MG63 (cell line): ENCODE data around the gene CHCHD3. TPM values are rescaled to one million over a fixed set of nuclear protein-coding genes. Genes with fewer than 3 reads are reported as not detected.

ENCODE experiments used
- DNase-seq: peaks from one replicate; pipeline ENCODE4 v3.0.0-alpha.2; 2020
- H3K27me3 ChIP-seq: fragments of 250-450 bp; sonication (Bioruptor Pico); 2 replicates; pipeline ENCODE4 v1.5.1; 2020; ENCODE audit warnings: mild to moderate bottlenecking, moderate library complexity
- H3K36me3 ChIP-seq: fragments of 250-450 bp; sonication (Bioruptor Pico); 2 replicates; pipeline ENCODE4 v1.5.1; 2020; ENCODE audit warnings: mild to moderate bottlenecking, moderate library complexity
- H3K4me3 ChIP-seq: fragments of 250-450 bp; sonication (Bioruptor Pico); 2 replicates; pipeline ENCODE4 v1.5.1; 2020; ENCODE audit warnings: mild to moderate bottlenecking, moderate library complexity
- H3K9me3 ChIP-seq: fragments of 250-450 bp; sonication (Bioruptor Pico); 2 replicates; pipeline ENCODE4 v1.5.1; 2020; ENCODE audit warnings: mild to moderate bottlenecking, moderate library complexity
- total RNA-seq: library from RNA; depleted of rRNA; stranded (reverse); fragments of >200 nt; shearing (Covaris generic); gene quantifications from 2 replicates; pipeline ENCODE4 v1.2.3, GENCODE V29; 2014; ENCODE audit warnings: low replicate concordance

Gene CHCHD3
- total RNA-seq, 1 experiment from 2014 or later: 94.7 TPM

DNA sequence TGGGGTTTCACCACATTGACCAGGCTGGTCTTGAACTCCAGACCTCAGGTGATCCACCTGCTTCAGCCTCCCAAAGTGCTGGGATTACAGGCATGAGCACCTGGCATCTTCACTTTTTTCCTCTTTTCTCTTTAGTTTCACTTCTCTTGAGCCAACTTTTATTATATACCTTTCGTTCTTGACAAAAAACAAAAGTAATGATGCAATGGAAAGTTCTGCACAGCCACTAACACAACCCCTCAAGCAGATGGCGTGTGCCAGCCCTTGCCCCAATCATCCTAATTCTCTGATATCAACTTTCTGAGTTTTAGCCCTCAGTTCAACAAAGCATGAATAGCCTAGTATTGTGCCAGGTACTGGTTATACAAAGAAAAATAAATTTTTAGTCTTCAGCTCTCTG is 223.6 kb downstream of the CHCHD3 start:
- Histone ChIP-seq H3K27me3 (no peaks in the 10 kb centered on the region), H3K36me3 (no peaks in the 10 kb centered on the region), H3K9me3 (no peaks in the 10 kb centered on the region), H3K4me3 (no peak overlapping the region)
- DNase-seq: no peak

DNA sequence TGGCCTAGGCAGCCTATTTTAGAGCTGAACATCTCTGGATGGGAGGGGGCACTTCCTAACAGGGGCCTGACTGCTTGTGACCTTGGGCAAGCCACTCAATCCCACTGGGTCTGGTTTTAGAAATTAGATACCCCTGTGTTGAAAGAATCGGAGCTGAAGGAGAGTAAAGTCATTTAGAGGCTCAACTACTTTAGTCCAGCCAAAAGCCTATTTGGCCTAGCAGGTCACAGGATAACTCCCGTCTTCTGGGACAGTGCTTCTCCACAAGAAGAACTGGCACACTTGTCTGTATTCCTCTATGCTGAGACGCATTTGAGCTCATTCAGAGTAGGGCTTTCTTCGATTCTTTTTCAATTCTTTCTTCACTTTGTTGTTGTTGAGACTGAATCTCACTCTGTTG is 224.2 kb downstream of the CHCHD3 start:
- H3K9me3 ChIP-seq: no peaks in the 10 kb centered on the region
- no peaks in the 10 kb centered on the region for H3K36me3 ChIP-seq
- DNase-seq: no peak
- H3K27me3 ChIP-seq: no peaks in the 10 kb centered on the region
- H3K4me3 ChIP-seq: no peak overlapping the region

DNA sequence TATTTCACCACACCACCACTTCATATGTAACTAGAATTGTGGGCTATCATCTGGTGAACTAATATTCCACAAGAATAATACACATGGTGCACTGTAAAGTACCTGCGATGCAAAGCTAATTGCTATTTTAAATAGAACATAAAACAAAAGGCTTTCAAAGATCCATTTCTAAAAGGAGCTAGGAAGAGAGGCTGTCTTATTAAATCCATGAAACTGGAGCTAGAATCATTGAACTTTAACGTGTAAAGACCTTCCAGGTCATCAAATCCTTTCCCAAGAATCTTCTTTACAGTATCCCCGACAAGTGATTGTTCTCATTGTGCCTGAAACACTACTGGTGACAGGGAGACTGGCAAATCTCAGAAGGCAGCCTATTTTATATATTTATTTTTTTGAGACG is 224.9 kb downstream of the CHCHD3 start:
- Histone ChIP-seq H3K36me3 (no peaks in the 10 kb centered on the region), H3K9me3 (no peaks in the 10 kb centered on the region), H3K4me3 (no peak overlapping the region), H3K27me3 (no peaks in the 10 kb centered on the region)
- DNase-seq: no peak

DNA sequence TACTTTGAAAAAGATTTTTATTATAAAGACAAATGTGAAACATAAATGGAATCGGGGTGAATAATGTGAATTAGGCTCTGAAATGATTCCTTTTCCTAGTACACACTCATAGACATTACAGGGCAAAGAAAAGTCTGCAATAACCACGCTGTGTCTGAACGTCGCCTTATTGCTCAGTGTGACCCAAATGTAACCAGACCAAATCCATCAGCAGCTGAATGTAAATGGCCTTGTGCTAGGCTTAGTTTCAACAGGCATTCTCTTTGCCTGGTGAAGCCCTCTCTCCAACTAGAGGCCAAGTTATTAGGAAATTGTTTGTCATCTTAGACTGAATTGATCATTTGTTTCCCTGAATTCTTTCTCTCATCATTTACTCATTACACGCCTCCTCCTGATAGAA is 225.5 kb downstream of the CHCHD3 start:
- no peak overlapping the region for H3K4me3 ChIP-seq
- no peaks in the 10 kb centered on the region for H3K36me3 ChIP-seq
- no peaks in the 10 kb centered on the region for H3K27me3 ChIP-seq
- no peak for DNase-seq
- H3K9me3 ChIP-seq: no peaks in the 10 kb centered on the region

DNA sequence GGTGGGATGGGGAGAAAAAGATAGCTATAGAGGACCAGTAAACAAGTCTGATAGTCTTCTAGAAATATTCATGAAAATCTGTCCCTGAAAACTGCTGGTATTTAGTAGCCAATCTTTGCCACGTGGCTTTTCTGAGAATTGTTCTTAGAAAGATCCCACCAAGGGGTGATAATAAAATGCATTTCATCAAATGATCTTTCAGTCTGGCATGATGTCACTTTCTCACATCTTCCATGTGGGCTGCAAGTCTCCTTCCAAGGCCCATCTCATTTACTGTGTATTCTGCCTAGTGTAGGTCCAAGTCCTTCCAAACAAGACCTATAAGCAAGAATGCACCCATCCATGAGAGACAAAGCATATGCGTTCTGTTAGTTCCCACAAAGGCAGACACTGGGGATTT is 226.0 kb downstream of the CHCHD3 start:
- Histone ChIP-seq H3K4me3 (no peak overlapping the region), H3K27me3 (no peaks in the 10 kb centered on the region), H3K9me3 (no peaks in the 10 kb centered on the region), H3K36me3 (no peaks in the 10 kb centered on the region)
- no peak for DNase-seq

DNA sequence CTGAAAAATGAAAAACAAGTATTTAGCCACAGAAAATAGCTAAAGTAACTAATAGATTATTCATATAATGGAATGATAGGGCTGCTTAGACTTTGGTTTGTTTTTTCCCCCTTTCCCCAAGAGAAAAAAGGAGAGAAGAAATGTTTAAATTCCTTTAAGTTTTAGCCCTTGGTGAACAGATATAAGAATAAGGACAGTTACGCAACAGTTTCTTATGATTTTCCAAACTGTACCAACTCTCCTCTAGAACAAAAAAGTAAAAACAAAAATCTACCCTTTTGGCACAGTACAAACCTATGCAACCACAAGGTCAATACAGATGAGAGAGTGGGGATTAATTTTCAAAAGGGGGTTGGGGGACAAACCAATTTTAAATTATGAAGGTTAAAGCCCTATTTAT is 227.7 kb downstream of the CHCHD3 start:
- Histone ChIP-seq H3K27me3 (no peaks in the 10 kb centered on the region), H3K9me3 (no peaks in the 10 kb centered on the region), H3K4me3 (no peak overlapping the region), H3K36me3 (no peaks in the 10 kb centered on the region)
- DNase-seq: no peak

DNA sequence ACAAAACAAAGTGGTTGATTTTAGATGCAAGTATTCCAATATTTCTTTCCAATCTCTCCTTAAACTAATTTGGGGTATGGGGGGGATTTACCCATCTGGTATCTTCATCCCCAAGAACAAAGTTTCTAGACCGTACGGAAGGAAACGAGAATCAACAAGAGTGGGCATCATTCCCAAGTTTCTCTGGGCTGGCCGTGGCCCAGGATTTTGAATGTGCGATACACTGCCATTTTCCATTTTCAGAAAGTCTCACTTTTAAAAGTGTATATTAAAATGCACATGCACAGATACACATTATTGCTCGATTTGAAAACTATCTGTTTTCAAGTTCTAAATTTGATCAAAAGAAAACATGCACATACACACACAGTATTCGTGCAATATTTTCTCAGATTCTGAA is 234.5 kb downstream of the CHCHD3 start:
- H3K36me3 ChIP-seq: no peaks in the 10 kb centered on the region
- no peak for DNase-seq
- no peaks in the 10 kb centered on the region for H3K9me3 ChIP-seq
- H3K4me3 ChIP-seq: no peak overlapping the region
- H3K27me3 ChIP-seq: no peaks in the 10 kb centered on the region

DNA sequence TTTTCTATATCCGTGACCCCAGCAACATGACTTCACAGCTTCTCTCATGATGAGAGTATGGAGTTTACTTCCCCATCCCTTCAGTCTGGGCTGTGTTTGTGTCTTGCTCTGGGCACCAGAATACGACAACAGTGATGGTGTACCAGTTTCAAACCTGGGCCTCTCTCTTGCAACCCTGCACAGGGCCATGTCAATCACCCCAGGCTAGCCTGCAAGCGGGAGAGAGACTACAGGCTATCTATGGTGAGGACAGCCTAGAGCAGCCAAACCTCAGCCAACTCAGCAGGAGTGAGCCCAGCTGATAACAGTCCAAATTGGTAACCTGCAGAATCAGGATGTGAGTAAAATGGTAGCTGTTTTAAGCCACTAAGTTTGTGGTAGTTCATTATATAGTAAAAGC is 235.8 kb downstream of the CHCHD3 start:
- DNase-seq: no peak
- H3K4me3 ChIP-seq: no peak overlapping the region
- no peaks in the 10 kb centered on the region for H3K27me3 ChIP-seq
- no peaks in the 10 kb centered on the region for H3K9me3 ChIP-seq
- no peaks in the 10 kb centered on the region for H3K36me3 ChIP-seq

DNA sequence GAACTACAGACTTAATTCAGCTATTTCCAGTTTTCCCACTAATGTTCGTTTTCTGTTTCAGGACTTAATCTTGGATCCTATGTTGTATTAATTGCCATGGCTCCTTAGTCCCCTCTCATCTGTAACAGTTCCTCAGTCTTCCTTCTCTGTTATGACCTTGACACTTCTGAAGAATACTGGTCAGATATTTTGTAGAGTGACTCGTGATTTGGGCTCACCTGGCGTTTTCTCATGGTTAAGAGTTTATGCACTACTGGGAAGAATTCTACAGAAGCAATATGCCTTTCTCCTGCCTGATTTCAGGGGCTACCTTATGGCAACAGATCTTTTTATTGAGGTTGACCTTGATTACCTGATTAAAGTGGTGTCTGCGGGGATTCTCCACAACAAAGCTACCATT is 239.4 kb downstream of the CHCHD3 start:
- Histone ChIP-seq H3K9me3 (no peaks in the 10 kb centered on the region), H3K36me3 (no peaks in the 10 kb centered on the region; the same call in 1 of the 2 replicates), H3K4me3 (no peak overlapping the region), H3K27me3 (no peaks in the 10 kb centered on the region)
- no peak for DNase-seq

DNA sequence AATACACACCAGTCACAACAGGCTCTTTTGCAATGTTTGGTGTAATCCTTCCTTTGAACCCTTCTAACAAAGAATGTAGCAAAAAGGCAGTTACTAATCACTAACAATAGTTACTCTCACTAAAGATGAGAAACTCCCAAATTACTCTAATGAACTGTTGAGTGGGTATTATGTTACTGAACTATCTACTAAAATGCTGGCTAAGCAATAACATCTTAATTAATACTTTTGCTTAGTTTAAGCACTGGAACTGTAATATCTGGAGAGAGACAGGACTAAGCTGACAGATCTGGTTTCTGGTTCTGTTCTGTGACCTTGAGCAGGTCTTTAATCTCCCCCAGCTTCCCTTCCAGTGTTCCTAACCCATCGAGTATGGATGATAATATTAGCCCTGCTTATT is 241.7 kb downstream of the CHCHD3 start:
- Histone ChIP-seq H3K27me3 (no peaks in the 10 kb centered on the region), H3K4me3 (no peak overlapping the region), H3K36me3 (no peaks in the 10 kb centered on the region; the same call in 1 of the 2 replicates), H3K9me3 (no peaks in the 10 kb centered on the region)
- no peak for DNase-seq

DNA sequence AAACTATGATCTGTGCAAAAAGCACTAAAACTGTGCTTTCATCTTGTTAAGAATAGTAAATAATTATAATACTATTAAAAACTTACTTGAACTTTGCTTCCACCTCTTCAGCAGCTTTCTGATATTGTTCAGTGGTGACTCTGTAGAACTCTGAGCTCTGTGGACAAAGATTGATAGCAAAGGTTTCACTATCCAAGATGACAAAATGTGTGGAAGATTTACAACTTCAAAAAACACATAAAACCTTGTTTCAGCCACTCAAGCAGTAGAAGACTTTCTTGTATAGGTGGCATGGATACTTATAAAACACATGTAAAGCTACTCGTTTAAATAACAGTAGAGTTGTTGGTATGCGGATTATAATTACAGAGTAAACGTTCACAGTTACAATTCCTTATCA is 243.6 kb downstream of the CHCHD3 start:
- Histone ChIP-seq H3K36me3 (no peaks in the 10 kb centered on the region; the same call in 1 of the 2 replicates), H3K4me3 (no peak overlapping the region), H3K9me3 (no peaks in the 10 kb centered on the region), H3K27me3 (no peaks in the 10 kb centered on the region)
- no peak for DNase-seq

DNA sequence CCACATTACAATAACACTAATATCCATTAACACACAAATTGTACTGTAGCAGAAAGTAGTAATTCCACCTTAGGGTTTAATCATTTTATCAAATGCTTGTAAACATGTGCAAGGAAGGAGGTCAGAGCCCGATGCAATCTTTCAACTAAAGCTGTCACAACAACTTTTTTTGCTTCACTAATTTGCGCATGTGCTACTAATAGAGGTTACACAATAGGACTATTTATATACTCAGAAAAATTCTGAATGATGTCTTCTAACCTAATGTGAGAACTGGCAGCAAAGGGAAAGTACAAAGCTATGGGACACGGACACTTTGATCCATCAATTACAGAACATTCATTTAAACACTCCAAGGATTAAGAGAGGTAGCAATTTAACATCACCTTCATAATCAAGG is 244.4 kb downstream of the CHCHD3 start:
- Histone ChIP-seq H3K27me3 (no peaks in the 10 kb centered on the region), H3K36me3 (no peaks in the 10 kb centered on the region; the same call in 1 of the 2 replicates), H3K9me3 (no peaks in the 10 kb centered on the region), H3K4me3 (no peak overlapping the region)
- no peak for DNase-seq

DNA sequence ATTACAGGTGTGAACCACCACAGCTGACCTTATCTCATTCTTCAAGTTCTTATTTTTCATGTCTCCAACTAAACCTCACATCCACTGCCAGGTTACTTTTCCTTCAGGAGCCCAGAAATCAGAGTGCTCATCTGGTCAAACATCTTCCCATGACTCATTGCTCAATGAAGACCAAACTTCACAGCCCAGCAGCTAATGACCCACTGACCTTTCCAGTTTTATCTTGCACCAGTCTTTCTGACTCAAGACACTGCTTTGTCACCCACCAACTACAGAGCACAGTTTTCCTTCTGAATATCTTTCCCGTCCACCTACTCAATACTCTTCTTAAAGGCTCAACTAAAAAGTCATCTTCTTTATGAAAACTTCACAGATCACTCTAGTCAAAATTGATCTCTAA is 245.1 kb downstream of the CHCHD3 start:
- H3K27me3 ChIP-seq: no peaks in the 10 kb centered on the region
- DNase-seq: no peak
- no peaks in the 10 kb centered on the region; the same call in 1 of the 2 replicates for H3K36me3 ChIP-seq
- H3K9me3 ChIP-seq: no peaks in the 10 kb centered on the region
- no peak overlapping the region for H3K4me3 ChIP-seq

DNA sequence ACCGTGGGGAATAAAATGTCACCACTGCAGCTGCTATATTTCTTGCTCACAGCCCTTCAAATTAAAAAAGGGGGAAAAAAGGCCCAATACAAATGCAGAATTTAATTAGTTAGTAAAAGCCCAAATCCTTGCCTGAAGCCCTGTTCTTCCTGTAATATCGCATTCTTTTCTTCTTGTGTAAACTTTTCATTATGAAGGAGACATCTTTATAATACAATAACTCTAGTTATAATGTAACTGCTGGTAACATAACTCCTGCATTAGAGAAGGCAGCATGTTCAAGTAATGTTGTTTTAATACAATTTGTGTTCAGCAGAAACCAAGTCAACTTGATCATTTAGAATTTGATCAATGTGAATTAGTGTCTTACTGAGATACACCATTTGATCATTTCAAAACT is 250.9 kb downstream of the CHCHD3 start:
- no peaks in the 10 kb centered on the region for H3K9me3 ChIP-seq
- no peak overlapping the region for H3K4me3 ChIP-seq
- H3K27me3 ChIP-seq: no peaks in the 10 kb centered on the region
- no peak for DNase-seq
- no peaks in the 10 kb centered on the region for H3K36me3 ChIP-seq

DNA sequence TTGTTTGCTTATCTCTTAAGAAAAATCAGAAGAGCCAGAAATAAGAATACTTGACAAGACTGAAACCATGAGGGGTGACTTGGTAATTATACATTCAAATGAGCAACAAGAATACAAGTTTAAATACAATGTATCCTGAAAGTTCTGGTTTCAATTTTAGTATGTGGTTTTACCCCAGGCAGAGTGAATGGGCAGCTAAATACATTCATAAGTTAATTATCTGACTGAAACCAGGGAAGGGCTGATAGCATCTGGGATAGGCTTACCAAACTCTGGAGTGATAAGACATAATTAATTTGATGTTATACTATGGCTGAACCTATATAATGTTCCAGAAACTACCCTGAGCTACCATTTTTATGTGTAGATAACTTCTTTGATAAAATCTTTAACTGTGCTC is 253.4 kb downstream of the CHCHD3 start:
- no peak for DNase-seq
- Histone ChIP-seq H3K27me3 (no peaks in the 10 kb centered on the region), H3K36me3 (no peaks in the 10 kb centered on the region), H3K9me3 (no peaks in the 10 kb centered on the region), H3K4me3 (no peak overlapping the region)

DNA sequence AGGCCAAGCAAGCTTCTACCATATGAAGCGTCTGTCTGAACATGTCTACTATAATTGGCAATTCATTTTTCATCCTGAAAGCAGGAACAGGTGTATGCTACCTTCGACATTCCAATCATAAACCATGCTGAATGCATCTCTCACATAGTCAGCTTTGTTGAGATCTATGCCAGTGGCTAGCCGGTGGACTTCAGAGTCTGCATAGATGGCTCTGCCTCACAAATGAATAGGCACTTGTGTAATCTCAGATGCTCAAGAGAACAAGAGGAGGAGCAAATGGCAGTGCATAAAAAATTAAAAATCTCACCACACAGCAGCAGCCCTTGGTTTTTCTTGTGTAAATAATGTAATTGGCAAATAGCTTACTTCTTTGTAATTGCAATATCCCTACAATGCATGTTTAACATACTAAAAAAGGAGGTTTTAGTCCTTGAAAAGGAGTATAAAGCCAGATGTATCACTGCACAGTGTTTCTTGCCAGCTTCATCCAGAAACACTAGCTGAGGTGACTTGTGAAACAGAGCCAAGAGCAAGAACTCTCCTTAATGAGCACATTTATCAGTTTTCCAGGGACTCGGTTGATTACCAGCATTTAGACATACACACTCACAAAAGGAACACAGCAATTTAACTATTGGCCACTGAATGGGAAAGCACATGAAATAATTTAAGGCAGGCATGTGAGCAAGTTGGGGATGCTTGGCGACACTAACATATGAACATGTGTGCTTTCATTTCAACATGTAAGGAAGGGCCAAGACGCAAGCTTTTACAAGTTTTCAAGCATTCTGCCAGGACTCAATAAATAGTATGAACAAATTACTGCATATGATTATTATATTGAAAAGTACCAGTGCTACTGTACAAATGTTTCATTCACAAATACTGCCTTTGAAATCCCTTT is 255.7 kb downstream of the CHCHD3 start:
- DNase-seq: no peak
- Histone ChIP-seq H3K4me3 (no peak overlapping the region), H3K36me3 (no peaks in the 10 kb centered on the region)

DNA sequence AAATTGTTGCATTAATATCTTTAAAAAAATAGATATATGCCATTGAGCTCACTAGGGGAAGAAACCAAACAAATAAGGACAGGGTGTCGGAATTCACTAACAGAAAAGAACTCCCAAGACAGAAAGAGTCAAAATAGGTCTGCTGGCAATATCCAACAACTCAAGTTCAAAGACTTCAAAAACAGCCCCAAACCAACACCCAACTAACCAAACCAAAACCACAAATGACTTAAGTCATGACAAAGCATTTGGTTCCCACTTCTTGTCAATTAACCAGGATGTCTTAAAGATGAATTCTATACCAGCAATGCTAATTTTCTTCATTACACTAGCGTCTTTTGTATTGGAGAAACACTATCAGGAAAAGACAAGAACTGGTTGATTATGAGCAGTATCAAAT is 256.7 kb downstream of the CHCHD3 start:
- H3K9me3 ChIP-seq: no peaks in the 10 kb centered on the region
- no peaks in the 10 kb centered on the region for H3K27me3 ChIP-seq
- no peak overlapping the region for H3K4me3 ChIP-seq
- no peaks in the 10 kb centered on the region for H3K36me3 ChIP-seq
- no peak for DNase-seq

More for the DNA sequence above, 255.7 kb downstream of the CHCHD3 start:
- no peaks in the 10 kb centered on the region for H3K27me3 ChIP-seq
- no peaks in the 10 kb centered on the region for H3K9me3 ChIP-seq

DNA sequence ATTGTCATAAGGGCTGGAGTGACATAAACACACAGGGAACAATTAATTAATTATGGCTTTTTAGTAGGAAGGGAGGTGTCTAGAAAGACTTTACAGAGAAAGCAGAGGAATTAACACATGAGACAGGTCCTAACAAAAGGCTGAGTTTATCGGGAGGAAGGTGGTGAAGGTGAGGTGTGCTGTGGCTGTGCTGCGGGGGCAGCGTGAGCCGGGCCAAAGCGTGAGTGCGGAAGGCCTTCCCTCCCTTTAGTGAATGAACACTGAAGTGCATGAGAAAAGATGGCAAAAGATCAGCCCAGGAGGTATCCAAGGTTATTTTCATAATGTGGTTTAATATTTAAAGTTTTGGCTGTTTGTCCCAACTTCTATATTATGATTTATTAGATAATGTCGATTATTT is 262.2 kb downstream of the CHCHD3 start:
- H3K27me3 ChIP-seq: no peaks in the 10 kb centered on the region
- H3K36me3 ChIP-seq: no peaks in the 10 kb centered on the region
- H3K4me3 ChIP-seq: no peak overlapping the region
- H3K9me3 ChIP-seq: no peaks in the 10 kb centered on the region
- DNase-seq: no peak
